ENCODE results near the gene LARGE1. TPM values are rescaled to one million over a fixed set of nuclear protein-coding genes. Genes with fewer than 3 reads are reported as not detected.

Gene LARGE1
- total RNA-seq, 1 donor from 2014 or later, result 195 TPM

GRCh38 chr22:33817512-33818127 is 102.7 kb downstream of the LARGE1 start:
- H3K4me3 Mint-ChIP-seq (ENCODE audit: low read depth), result no peak overlapping the region
- no peak for DNase-seq (ENCODE audit: low spot score, unreplicated experiment)
- peaks cover 24% of the 10 kb centered on the region for H3K4me1 Mint-ChIP-seq (ENCODE audit: low read depth)
- no peak overlapping the region for H3K27ac Mint-ChIP-seq
- H3K27me3 Mint-ChIP-seq, result no peaks in the 10 kb centered on the region
- peaks cover 32% of the 10 kb centered on the region for H3K36me3 Mint-ChIP-seq (ENCODE audit: insufficient read depth)
- TF ChIP-seq, protein P1, sequence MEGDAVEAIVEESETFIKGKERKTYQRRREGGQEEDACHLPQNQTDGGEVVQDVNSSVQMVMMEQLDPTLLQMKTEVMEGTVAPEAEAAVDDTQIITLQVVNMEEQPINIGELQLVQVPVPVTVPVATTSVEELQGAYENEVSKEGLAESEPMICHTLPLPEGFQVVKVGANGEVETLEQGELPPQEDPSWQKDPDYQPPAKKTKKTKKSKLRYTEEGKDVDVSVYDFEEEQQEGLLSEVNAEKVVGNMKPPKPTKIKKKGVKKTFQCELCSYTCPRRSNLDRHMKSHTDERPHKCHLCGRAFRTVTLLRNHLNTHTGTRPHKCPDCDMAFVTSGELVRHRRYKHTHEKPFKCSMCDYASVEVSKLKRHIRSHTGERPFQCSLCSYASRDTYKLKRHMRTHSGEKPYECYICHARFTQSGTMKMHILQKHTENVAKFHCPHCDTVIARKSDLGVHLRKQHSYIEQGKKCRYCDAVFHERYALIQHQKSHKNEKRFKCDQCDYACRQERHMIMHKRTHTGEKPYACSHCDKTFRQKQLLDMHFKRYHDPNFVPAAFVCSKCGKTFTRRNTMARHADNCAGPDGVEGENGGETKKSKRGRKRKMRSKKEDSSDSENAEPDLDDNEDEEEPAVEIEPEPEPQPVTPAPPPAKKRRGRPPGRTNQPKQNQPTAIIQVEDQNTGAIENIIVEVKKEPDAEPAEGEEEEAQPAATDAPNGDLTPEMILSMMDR (IDR thresholded peaks at IDR 0.05; ENCODE audit: unreplicated experiment), result no peak
- peaks cover 3% of the 10 kb centered on the region for H3K9me3 Mint-ChIP-seq (ENCODE audit: low read depth)

DNA sequence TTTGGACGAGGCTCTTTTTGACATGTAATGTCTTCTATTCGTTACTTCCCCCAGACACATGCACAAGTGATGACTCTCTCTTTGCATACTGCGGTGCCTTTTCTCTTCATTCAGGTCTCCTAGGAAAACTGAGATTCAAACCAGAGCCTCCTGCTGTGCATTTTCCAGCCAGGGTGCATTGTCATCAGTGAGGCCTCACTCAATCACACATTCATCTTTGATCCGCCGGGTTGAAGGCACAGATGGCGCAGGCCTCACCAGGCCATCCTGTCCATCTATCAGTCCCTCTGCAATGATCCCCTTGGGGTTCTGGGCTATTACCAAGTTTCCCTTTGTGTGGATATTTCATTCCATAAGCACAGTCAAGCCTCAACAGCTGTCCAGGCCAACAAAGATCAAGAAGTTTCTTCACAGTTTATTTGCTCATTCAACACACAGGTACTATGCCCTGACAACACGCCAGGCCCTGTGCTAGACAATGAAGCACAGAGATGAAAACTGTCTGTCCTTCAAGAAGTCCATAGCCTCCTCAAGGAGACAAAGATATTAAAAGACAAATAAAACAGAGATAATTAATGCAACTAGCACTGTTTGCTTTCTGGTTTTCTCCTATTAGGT is 107.8 kb downstream of the LARGE1 start:
- TF ChIP-seq, protein P1 (IDR thresholded peaks at IDR 0.05; ENCODE audit: unreplicated experiment), result no peak
- DNase-seq (ENCODE audit: low spot score, unreplicated experiment), result no peak
- no peaks in the 10 kb centered on the region for H3K27me3 Mint-ChIP-seq
- peaks cover 3% of the 10 kb centered on the region for H3K9me3 Mint-ChIP-seq (ENCODE audit: low read depth)
- H3K4me3 Mint-ChIP-seq (ENCODE audit: low read depth), result no peak overlapping the region
- no peak overlapping the region for H3K27ac Mint-ChIP-seq
- peaks cover 27% of the 10 kb centered on the region for H3K36me3 Mint-ChIP-seq (ENCODE audit: insufficient read depth)
- H3K4me1 Mint-ChIP-seq (ENCODE audit: low read depth), result peaks cover 28% of the 10 kb centered on the region

GRCh38 chr22:33811686-33812085 is 108.6 kb downstream of the LARGE1 start:
- H3K4me3 Mint-ChIP-seq (ENCODE audit: low read depth), result no peak overlapping the region
- peaks cover 3% of the 10 kb centered on the region for H3K9me3 Mint-ChIP-seq (ENCODE audit: low read depth)
- no peaks in the 10 kb centered on the region for H3K27me3 Mint-ChIP-seq
- peaks cover 24% of the 10 kb centered on the region for H3K4me1 Mint-ChIP-seq (ENCODE audit: low read depth)
- H3K27ac Mint-ChIP-seq, result no peak overlapping the region
- no peak for DNase-seq (ENCODE audit: low spot score, unreplicated experiment)
- TF ChIP-seq, protein P1 (IDR thresholded peaks at IDR 0.05; ENCODE audit: unreplicated experiment), result no peak
- H3K36me3 Mint-ChIP-seq (ENCODE audit: insufficient read depth), result peaks cover 20% of the 10 kb centered on the region

DNA sequence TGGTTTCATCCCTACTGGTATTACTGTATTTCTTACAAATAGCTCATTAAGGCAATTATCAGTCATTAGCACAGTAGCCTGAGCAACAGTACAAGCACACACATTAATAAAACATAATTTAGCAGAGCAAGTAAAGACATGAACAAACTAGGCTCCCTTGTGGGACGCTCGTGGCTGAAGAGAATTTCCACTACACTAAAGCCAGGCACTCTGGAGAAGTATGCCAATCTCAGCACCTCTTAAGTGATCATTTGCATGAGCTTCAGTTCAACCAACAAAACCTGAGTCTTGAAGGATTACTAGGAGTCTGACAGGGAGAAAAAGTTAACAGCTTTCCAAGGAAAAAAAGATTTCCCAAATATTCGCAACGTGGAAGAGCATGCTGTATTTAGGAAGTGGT is 109.1 kb downstream of the LARGE1 start:
- Mint-ChIP-seq H3K36me3 (ENCODE audit: insufficient read depth) (peaks cover 18% of the 10 kb centered on the region), H3K27ac (no peak overlapping the region), H3K9me3 (ENCODE audit: low read depth) (peaks cover 3% of the 10 kb centered on the region), H3K4me3 (ENCODE audit: low read depth) (no peak overlapping the region), H3K4me1 (ENCODE audit: low read depth) (peaks cover 24% of the 10 kb centered on the region), H3K27me3 (no peaks in the 10 kb centered on the region)
- no peak for DNase-seq (ENCODE audit: low spot score, unreplicated experiment)
- TF ChIP-seq, protein P1 (IDR thresholded peaks at IDR 0.05; ENCODE audit: unreplicated experiment), result no peak

GRCh38 chr22:33807470-33807869 is 112.8 kb downstream of the LARGE1 start:
- TF ChIP-seq, protein P1 (IDR thresholded peaks at IDR 0.05; ENCODE audit: unreplicated experiment), result no peak
- Mint-ChIP-seq H3K4me1 (ENCODE audit: low read depth) (peaks cover 14% of the 10 kb centered on the region), H3K27me3 (no peaks in the 10 kb centered on the region), H3K9me3 (ENCODE audit: low read depth) (peaks cover 6% of the 10 kb centered on the region), H3K4me3 (ENCODE audit: low read depth) (no peak overlapping the region), H3K27ac (no peak overlapping the region), H3K36me3 (ENCODE audit: insufficient read depth) (peaks cover 5% of the 10 kb centered on the region)
- DNase-seq (ENCODE audit: low spot score, unreplicated experiment), result no peak
